SW480 (cell line): ENCODE measurements around the gene ZNF684.
"Not testable (repeated sequence)": the region's sequence is repeated elsewhere in the genome, so short reads cannot be mapped to it uniquely, and the experiment has no call there.

ENCODE experiments used
- DNase-seq: peaks from one replicate; pipeline ENCODE4 v3.0.0-alpha.2; 2016; ENCODE audit warnings: low spot score

ZNF684 gene

GRCh38 chr1:40531381-40532061 is at the start of gene ZNF684:
Gene ZNF684 (plus strand): TSS chr1:40531637. CDS start chr1:40533167, 1,530 bp downstream.
- peak; percentile 93 for DNase-seq

GRCh38 chr1:40495315-40495903 is 36.0 kb upstream of the ZNF684 start:
- DNase-seq = no peak

GRCh38 chr1:40502651-40503050 is 28.8 kb upstream of the ZNF684 start:
- not testable (repeated sequence) for DNase-seq

GRCh38 chr1:40507973-40508372 is 23.5 kb upstream of the ZNF684 start:
- no peak for DNase-seq

- DNase-seq = peak; percentile 72
Measured at GRCh38 chr1:40508375-40509341, 22.8 kb upstream of the ZNF684 start, which contains the start of gene EXO5. Gene EXO5 (plus strand): TSS chr1:40508767. CDS start chr1:40514545, 5,778 bp downstream.

GRCh38 chr1:40519517-40519916 is 11.9 kb upstream of the ZNF684 start:
- DNase-seq = no peak

- DNase-seq = peak; percentile 1
Measured at GRCh38 chr1:40530735-40531380, 579 bp upstream of the ZNF684 start.

GRCh38 chr1:40532062-40532389 is 589 bp downstream of the ZNF684 start:
- no peak for DNase-seq

GRCh38 chr1:40532844-40533424 is 1.5 kb downstream of the ZNF684 start:
- peak; percentile 36 for DNase-seq

GRCh38 chr1:40534589-40534988 is 3.2 kb downstream of the ZNF684 start:
- no peak for DNase-seq

- DNase-seq = no peak
Measured at GRCh38 chr1:40535732-40536131, 4.3 kb downstream of the ZNF684 start.

GRCh38 chr1:40539338-40539737 is 7.9 kb downstream of the ZNF684 start:
- DNase-seq = no peak

GRCh38 chr1:40546957-40547356 is 15.5 kb downstream of the ZNF684 start:
- no peak for DNase-seq

- DNase-seq = no peak
Measured at GRCh38 chr1:40553017-40553416, 21.6 kb downstream of the ZNF684 start.

- DNase-seq = not testable (repeated sequence)
Measured at GRCh38 chr1:40554807-40555206, 23.4 kb downstream of the ZNF684 start.

GRCh38 chr1:40556121-40556520 is 24.7 kb downstream of the ZNF684 start:
- DNase-seq = no peak

- DNase-seq = not testable (repeated sequence)
Measured at GRCh38 chr1:40558241-40558640, 26.8 kb downstream of the ZNF684 start.

GRCh38 chr1:40562185-40562584 is 30.7 kb downstream of the ZNF684 start:
- DNase-seq = no peak

- DNase-seq = no peak
Measured at GRCh38 chr1:40563266-40563665, 31.8 kb downstream of the ZNF684 start.

GRCh38 chr1:40564506-40564905 is 33.1 kb downstream of the ZNF684 start:
- no peak for DNase-seq

- DNase-seq = no peak
Measured at GRCh38 chr1:40564913-40565312, 33.5 kb downstream of the ZNF684 start.

GRCh38 chr1:40567825-40568224 is 36.4 kb downstream of the ZNF684 start:
- no peak for DNase-seq
